SK-N-SH (cell line): ENCODE measurements around the gene FRMPD3.

ENCODE experiments used
- CHD2 ChIP-seq: fragments of 150-350 bp; IDR thresholded peaks from 2 replicates; pipeline ENCODE4 v1.6.1; 2018; ENCODE audit warnings: low read length; ENCODE audit not compliant: partially characterized antibody
- FOXJ3 ChIP-seq: sonication (generic); formaldehyde crosslinking; IDR thresholded peaks from 2 replicates; pipeline ENCODE4 v1.5.1; 2020; ENCODE audit warnings: mild to moderate bottlenecking, missing genetic modification reagents
- PBX3 ChIP-seq: IDR thresholded peaks from 2 replicates; pipeline ENCODE4; 2012
- TCF12 ChIP-seq: IDR thresholded peaks from 2 replicates; pipeline ENCODE4 v1.4.0; 2012
- TF ChIP-seq, protein P1 (sequence below): fragments of 200-600 bp; sonication (generic); IDR thresholded peaks from 2 replicates; pipeline ENCODE4 v1.6.1; 2017; ENCODE audit warnings: antibody characterized with exemption, mild to moderate bottlenecking, moderate library complexity

DNA sequence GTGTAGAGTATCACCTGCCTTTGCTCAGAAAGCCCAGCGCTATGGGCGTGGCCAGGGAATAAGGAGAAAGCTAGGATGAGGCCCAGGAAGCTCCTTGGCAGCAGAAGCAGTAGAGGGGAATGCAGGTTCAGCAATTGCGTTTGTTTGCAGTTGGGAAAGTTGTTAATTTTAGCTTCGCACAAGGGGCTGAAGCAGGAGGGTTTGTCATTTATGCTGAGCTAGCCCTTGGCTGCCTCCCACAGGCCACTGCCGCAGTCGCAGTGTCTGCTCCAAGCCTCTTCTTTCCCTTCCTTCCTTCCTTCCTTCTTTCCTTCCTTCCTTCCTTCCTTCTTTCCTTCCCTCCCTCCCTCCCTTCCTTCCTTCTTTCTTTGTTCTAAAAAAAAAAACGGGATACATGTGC, 21.5 kb downstream of the FRMPD3 start:
- no peak for TF ChIP-seq TCF12
- TF ChIP-seq, protein P1, sequence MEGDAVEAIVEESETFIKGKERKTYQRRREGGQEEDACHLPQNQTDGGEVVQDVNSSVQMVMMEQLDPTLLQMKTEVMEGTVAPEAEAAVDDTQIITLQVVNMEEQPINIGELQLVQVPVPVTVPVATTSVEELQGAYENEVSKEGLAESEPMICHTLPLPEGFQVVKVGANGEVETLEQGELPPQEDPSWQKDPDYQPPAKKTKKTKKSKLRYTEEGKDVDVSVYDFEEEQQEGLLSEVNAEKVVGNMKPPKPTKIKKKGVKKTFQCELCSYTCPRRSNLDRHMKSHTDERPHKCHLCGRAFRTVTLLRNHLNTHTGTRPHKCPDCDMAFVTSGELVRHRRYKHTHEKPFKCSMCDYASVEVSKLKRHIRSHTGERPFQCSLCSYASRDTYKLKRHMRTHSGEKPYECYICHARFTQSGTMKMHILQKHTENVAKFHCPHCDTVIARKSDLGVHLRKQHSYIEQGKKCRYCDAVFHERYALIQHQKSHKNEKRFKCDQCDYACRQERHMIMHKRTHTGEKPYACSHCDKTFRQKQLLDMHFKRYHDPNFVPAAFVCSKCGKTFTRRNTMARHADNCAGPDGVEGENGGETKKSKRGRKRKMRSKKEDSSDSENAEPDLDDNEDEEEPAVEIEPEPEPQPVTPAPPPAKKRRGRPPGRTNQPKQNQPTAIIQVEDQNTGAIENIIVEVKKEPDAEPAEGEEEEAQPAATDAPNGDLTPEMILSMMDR, result no peak
- no peak for TF ChIP-seq PBX3
- no peak for TF ChIP-seq CHD2
- no peak for TF ChIP-seq FOXJ3 (CRISPR knock-in tag)
